ENCODE results near the gene PTPN2. TPM values are rescaled to one million over a fixed set of nuclear protein-coding genes. Genes with fewer than 3 reads are reported as not detected.

The PTPN2 gene
- total RNA-seq, 4 donors from 2014 or later, result 27.2 to 97.9 (median 39.9) TPM

DNA sequence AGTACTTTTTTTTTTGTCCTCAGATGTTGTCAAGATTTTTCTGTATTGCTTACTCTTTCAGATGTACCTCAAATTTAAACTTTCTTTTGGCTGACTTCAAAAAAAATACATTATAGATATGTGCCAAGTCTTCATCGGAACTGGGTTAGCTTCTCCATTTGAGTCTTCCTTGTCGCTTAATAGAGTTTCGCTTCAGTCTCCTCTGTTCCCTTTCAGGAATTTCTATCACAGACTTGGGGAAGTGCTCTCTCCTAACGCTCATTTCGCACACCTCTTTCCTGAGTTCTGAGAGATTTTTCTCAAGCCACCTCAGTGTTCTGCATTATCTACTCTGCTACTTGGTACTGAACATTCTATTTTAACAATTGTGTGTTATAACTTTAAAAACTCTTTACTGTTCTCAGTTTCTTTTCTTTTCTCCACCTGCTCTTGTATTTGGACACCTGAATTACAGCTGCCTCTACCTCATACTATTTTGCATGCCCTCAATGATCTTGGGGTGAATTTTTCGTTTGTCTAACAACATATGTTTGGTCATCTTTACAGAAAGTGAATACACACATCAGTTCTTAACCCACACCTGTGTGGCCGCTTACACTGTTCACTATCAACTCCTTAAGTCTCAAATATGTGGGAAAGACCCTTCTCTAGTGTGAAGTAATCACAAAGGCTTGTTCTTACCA lies 16.5 kb downstream of the PTPN2 start:
- DNase-seq (ENCODE audit: low spot score), result no peak
- TF ChIP-seq, protein P1, sequence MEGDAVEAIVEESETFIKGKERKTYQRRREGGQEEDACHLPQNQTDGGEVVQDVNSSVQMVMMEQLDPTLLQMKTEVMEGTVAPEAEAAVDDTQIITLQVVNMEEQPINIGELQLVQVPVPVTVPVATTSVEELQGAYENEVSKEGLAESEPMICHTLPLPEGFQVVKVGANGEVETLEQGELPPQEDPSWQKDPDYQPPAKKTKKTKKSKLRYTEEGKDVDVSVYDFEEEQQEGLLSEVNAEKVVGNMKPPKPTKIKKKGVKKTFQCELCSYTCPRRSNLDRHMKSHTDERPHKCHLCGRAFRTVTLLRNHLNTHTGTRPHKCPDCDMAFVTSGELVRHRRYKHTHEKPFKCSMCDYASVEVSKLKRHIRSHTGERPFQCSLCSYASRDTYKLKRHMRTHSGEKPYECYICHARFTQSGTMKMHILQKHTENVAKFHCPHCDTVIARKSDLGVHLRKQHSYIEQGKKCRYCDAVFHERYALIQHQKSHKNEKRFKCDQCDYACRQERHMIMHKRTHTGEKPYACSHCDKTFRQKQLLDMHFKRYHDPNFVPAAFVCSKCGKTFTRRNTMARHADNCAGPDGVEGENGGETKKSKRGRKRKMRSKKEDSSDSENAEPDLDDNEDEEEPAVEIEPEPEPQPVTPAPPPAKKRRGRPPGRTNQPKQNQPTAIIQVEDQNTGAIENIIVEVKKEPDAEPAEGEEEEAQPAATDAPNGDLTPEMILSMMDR (IDR thresholded peaks at IDR 0.05), result no peak
- no peak for ATAC-seq (ENCODE audit: low FRiP score)

DNA sequence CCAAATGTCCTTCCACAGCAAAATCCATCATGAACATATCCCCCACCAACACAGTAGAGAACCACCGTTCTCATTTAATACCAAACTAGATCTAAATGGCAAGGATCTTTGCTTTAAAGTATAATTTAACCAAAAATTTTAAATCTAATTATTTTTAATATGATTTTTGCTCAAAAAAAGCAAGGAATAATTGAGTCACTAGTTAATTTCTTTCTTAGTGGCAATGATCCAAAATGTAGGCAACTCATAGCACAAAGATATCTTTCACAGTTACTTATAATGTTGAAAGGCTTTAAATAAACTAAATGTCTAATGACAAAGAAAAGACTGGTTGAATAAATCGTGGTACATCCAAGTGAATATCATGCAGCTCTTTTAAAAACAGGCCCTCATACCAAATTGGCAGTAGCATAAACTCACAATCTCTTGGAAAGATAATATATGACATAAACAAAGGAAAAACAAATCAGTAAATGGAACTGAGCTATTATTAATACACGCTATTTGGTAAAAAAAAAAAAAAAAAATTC lies 20.3 kb downstream of the PTPN2 start:
- ATAC-seq (ENCODE audit: low FRiP score), result no peak
- TF ChIP-seq, protein P1 (IDR thresholded peaks at IDR 0.05), result no peak
- DNase-seq (ENCODE audit: low spot score), result no peak

DNA sequence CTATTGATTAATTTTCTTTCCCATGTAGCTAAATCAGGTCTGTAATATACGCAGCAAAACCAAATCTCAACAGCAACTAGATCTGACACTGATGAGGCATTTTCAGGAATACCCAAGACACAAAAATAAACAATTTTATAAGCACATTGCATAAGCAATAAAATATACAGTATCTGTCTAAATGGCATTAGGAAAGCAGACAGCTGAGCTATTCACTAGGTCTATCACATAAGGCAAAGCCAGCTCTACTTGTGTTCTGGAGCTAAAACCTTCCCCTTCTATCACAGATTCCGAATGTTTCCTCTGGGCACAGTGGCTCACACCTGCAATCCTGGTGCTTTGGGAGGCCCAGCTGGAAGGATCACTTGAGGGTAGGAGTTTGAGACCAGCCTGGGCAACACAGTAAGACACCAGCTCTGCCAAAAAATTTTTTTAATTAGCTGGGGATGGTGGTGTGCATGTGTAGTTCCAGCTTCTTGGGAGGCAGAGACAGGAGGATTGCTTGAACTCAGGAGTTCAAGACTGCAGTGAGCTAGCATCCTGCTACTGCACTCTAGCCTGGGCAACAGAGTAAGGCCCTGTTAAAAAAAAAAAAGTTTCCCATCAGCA lies 21.1 kb downstream of the PTPN2 start:
- TF ChIP-seq, protein P1 (IDR thresholded peaks at IDR 0.05), result no peak
- DNase-seq (ENCODE audit: low spot score), result no peak
- ATAC-seq (ENCODE audit: low FRiP score), result no peak

DNA sequence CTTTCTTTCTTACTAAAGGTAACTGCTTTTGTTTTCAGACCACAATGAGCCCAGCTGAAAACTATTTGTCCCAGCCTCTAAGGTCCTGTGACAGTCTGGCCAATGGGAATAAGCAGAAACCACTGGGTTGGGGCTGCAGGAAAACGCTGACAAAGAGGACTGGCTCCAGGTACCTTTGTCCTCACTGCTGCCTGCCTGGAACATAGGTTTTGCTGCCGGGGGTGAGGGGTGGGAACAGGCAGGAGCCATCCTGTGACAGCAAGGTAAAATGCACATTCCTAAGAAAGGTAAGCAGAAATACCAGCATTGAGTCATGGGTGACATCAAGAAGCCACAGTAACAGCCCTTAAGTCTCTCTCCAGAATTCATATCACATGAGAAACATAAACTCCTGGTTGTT lies 21.6 kb downstream of the PTPN2 start:
- TF ChIP-seq, protein P1 (IDR thresholded peaks at IDR 0.05), result no peak
- ATAC-seq (ENCODE audit: low FRiP score), result no peak

DNA sequence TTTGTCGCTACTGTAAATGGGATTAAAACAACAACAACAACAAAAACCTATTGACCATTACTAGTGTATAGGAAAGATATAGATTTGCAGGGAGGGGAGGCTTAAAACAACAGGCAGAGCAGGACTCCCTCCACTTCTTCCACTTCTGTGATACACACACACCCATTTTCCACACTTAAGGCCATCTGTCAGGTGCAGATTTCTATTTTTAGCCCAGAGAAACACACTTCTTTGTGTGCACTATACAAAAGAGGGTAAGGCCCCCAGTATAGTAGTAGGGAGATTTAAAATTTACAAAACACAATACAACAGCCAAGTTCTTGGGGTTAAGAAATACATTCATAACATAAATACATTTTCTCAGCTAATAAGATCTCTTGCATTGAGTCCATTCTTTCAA lies 22.4 kb downstream of the PTPN2 start:
- no peak for ATAC-seq (ENCODE audit: low FRiP score)
- DNase-seq (ENCODE audit: low spot score), result no peak
- TF ChIP-seq, protein P1 (IDR thresholded peaks at IDR 0.05), result no peak

More for the DNA sequence above, 21.6 kb downstream of the PTPN2 start:
- DNase-seq (ENCODE audit: low spot score), result no peak

DNA sequence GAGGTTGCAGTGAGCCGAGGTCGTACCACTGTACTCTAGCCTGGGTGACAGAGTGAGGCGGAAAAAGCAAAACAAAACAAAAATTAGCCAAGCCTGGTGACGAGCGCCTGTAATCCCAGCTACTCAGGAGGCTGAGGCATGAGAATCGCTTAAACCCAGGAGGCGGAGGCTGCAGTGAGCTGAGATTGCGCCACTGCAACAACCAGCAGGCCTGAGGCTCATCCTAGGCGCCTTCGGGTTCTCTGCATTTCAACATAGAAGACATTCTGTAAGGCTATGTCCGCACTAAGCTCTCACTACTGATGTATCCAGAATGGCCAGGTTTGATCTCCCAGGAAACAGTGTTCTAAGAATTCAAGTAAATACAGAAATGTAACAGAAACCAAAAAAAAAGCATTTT lies 23.5 kb downstream of the PTPN2 start:
- ATAC-seq (ENCODE audit: low FRiP score), result no peak
- TF ChIP-seq, protein P1 (IDR thresholded peaks at IDR 0.05), result no peak
- no peak for DNase-seq (ENCODE audit: low spot score)

DNA sequence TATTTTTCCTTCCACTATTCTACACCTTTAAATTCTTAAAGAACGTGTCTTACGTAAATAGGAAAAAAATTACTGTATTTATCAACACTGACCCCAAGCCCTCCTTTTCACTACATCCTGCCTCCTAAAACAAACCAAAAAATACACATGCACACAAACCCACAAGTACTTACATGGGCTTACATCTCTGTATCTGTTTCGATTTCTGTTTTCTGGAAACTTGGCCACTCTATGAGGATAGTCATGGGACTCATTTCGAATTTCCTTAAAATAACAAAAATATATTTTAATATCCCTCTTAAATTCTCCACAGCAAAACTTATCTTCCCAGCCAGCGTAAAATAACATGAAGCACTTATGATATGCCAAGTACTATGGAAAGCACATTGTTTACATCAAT lies 25.0 kb downstream of the PTPN2 start:
- TF ChIP-seq, protein P1 (IDR thresholded peaks at IDR 0.05), result no peak
- DNase-seq (ENCODE audit: low spot score), result no peak
- ATAC-seq (ENCODE audit: low FRiP score), result no peak

All from omental fat pad (tissue), 4 donors.